ENCODE results near the gene SLC66A1. TPM values are rescaled to one million over a fixed set of nuclear protein-coding genes. Genes with fewer than 3 reads are reported as not detected.
"Not testable (repeated sequence)": the region's sequence is repeated elsewhere in the genome, so short reads cannot be mapped to it uniquely, and the experiment has no call there.

Gene SLC66A1
- total RNA-seq (ENCODE audit: unreplicated experiment) = 22.6 TPM
- long read RNA-seq, transcript PQLC2-202 (9 exons, 1,805 nt) = major isoform, 8 of 19 reads
- long read RNA-seq, partial matches to known transcripts = 3 of 19 reads
- long read RNA-seq, other reads (novel, unspliced or antisense) = 6 of 19 reads

- H3K9me3 Mint-ChIP-seq (ENCODE audit: unreplicated experiment) = no peaks in the 10 kb centered on the region
- no peak for TF ChIP-seq CTCF (IDR thresholded peaks at IDR 0.05; ENCODE audit: unreplicated experiment)
- peaks cover 29% of the 10 kb centered on the region for H3K4me1 Mint-ChIP-seq (ENCODE audit: unreplicated experiment)
- H3K27ac Mint-ChIP-seq (ENCODE audit: unreplicated experiment) = no peak within 1 kb of the TSS
- peak within 1 kb of the TSS; percentile 93 for H3K4me3 Mint-ChIP-seq (ENCODE audit: unreplicated experiment)
- H3K27me3 Mint-ChIP-seq (ENCODE audit: unreplicated experiment) = peaks cover 16% of the 10 kb centered on the region
- H3K36me3 Mint-ChIP-seq (ENCODE audit: low read depth, unreplicated experiment) = peaks cover 13% of the 10 kb centered on the region
- DNase-seq (ENCODE audit: low spot score) = peak; percentile 97
Observed at GRCh38 chr1:19311931-19312781, at the start of gene SLC66A1, which contains the start of gene AKR7A2. Gene SLC66A1, plus strand, starts transcription at chr1:19312326. Its CDS starts 5,352 bp downstream, at chr1:19317678. Gene AKR7A2, minus strand, starts transcription at chr1:19312144. Its CDS starts 20 bp downstream, at chr1:19312124.

- H3K36me3 Mint-ChIP-seq (ENCODE audit: low read depth, unreplicated experiment) = peaks cover 4% of the 10 kb centered on the region
- no peak overlapping the region for H3K27ac Mint-ChIP-seq (ENCODE audit: unreplicated experiment)
- no peak for DNase-seq (ENCODE audit: low spot score)
- no peak for TF ChIP-seq CTCF (IDR thresholded peaks at IDR 0.05; ENCODE audit: unreplicated experiment)
- H3K9me3 Mint-ChIP-seq (ENCODE audit: unreplicated experiment) = no peaks in the 10 kb centered on the region
- no peak overlapping the region for H3K4me3 Mint-ChIP-seq (ENCODE audit: unreplicated experiment)
- no peaks in the 10 kb centered on the region for H3K4me1 Mint-ChIP-seq (ENCODE audit: unreplicated experiment)
- H3K27me3 Mint-ChIP-seq (ENCODE audit: unreplicated experiment) = peaks cover 4% of the 10 kb centered on the region
Observed at GRCh38 chr1:19262744-19263143, 49.4 kb upstream of the SLC66A1 start.

GRCh38 chr1:19268445-19268844 lies 43.7 kb upstream of the SLC66A1 start:
- Mint-ChIP-seq H3K9me3 (ENCODE audit: unreplicated experiment) (no peaks in the 10 kb centered on the region), H3K36me3 (ENCODE audit: low read depth, unreplicated experiment) (peaks cover 3% of the 10 kb centered on the region), H3K4me3 (ENCODE audit: unreplicated experiment) (no peak overlapping the region), H3K27ac (ENCODE audit: unreplicated experiment) (no peak overlapping the region), H3K27me3 (ENCODE audit: unreplicated experiment) (peaks cover 3% of the 10 kb centered on the region), H3K4me1 (ENCODE audit: unreplicated experiment) (no peaks in the 10 kb centered on the region)
- DNase-seq (ENCODE audit: low spot score) = no peak
- TF ChIP-seq CTCF (IDR thresholded peaks at IDR 0.05; ENCODE audit: unreplicated experiment) = no peak

GRCh38 chr1:19269427-19270342 lies 42.4 kb upstream of the SLC66A1 start:
- H3K4me3 Mint-ChIP-seq (ENCODE audit: unreplicated experiment); DNase-seq (ENCODE audit: low spot score); H3K27me3 Mint-ChIP-seq (ENCODE audit: unreplicated experiment); H3K36me3 Mint-ChIP-seq (ENCODE audit: low read depth, unreplicated experiment); H3K4me1 Mint-ChIP-seq (ENCODE audit: unreplicated experiment); H3K9me3 Mint-ChIP-seq (ENCODE audit: unreplicated experiment); H3K27ac Mint-ChIP-seq (ENCODE audit: unreplicated experiment): not testable (repeated sequence)

GRCh38 chr1:19270343-19270730 lies 41.8 kb upstream of the SLC66A1 start:
- not testable (repeated sequence) for H3K36me3 Mint-ChIP-seq (ENCODE audit: low read depth, unreplicated experiment); H3K27ac Mint-ChIP-seq (ENCODE audit: unreplicated experiment); H3K4me1 Mint-ChIP-seq (ENCODE audit: unreplicated experiment); H3K4me3 Mint-ChIP-seq (ENCODE audit: unreplicated experiment); H3K27me3 Mint-ChIP-seq (ENCODE audit: unreplicated experiment); H3K9me3 Mint-ChIP-seq (ENCODE audit: unreplicated experiment); DNase-seq (ENCODE audit: low spot score)
